HG03354 (cell line): ENCODE results near the gene IMMP2L.

Experiments used
- ATAC-seq: cut with Tn5 transposase; IDR thresholded peaks from one replicate; pipeline ENCODE4 v1.9.1; 2021; ENCODE audit warnings: mild to moderate bottlenecking; ENCODE audit not compliant: unreplicated experiment, poor library complexity, severe bottlenecking

Gene IMMP2L

DNA sequence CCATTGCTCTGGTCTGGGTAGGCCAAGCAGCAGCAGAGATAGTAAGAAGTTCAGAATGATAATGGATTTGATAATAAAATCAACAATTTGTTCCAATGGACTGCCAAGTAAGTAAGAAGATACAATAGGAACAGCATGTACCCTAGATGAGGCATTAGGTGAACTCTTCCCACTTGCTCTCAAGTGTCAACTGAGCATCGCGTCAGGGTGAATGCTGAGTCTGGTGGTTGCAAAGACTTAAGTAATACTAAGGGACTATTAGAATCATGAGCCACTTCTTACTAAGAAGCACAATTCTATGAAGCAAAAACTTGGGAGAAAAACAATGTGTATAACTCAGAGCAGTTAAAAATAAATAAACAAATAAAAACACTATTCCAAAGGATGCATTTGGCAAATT, 416.8 kb downstream of the IMMP2L start:
- no peak for ATAC-seq

DNA sequence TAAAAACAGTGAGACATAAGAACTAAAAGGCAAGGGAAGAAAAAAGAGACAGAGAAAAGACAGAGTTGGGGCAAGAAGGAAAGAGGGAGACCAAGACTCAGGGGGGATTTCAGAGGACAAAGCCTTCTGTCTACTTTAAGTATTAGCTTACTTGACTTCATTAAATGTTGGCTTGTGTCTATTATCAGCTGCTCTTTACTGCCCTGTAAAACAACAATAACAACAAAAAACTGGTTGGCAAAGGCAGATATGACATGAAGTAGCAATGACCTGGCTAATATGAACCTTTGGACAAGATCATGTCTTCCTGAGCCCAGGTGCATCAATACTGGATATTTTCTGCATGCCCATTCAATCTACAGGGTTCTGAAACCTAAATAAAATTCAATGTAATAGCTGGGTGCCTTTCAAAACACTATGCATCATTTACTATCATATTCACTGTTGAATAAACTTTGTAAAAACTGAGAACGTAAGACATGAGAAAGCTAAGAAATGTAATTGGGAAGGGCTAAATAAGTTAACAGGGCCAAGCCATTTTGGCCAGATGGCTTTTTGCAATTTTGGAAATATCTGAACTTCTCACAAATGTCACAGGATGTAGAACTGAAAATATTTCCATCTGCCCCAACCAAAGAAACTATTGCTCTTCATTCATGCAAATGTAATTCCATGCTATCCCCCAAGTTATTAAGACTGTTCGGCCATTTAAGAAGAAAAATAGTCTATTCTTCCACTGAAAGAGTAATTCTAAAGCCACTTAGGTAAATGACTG, 422.0 kb downstream of the IMMP2L start:
- ATAC-seq, result no peak

- no peak for ATAC-seq
These were observed 423.7 kb downstream of the IMMP2L start for GRCh38 chr7:111138586-111138985.

GRCh38 chr7:111138193-111138569, 424.1 kb downstream of the IMMP2L start:
- ATAC-seq, result peak; percentile 96

DNA sequence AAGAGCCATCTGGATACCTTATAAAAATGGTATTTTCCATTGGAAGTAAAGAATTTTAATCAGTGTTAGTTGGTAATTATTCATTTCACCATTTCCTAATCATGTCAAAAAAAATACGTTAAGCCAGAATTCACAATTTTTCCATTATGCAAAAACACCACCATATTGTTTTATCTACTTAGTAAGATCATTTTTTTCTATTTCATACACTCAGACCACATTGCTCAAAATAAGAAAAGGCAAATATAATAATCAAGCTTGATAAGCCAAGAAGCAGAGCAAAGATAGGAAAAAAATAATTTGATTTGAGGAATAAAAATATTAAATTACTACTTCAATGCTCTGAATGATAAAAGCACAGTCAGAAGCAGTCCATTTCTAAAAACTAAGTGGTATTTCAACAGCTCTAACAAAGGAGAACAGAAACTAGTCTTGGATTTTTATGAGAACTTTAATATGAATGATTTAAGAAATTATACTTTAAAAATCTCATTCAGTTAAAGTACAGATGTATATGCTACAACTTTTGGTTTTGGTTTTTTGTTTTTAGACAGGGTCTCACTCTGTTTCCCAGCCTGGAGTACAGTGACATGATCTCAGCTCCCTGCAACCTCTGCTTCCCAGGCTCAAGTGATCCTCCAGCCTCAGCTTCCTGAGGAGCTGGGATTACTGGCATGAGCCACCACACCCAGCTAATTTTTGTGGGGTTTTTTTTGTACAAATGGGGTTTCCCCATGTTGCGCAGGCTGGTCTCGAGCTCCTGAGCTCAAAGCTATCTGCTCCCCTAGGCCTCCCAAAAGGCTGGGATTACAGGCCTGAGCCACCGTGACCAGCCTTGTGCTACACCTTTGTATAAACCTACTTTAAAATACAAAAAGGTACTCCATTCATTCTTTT, 424.7 kb downstream of the IMMP2L start:
- ATAC-seq, result peak; percentile 75

DNA sequence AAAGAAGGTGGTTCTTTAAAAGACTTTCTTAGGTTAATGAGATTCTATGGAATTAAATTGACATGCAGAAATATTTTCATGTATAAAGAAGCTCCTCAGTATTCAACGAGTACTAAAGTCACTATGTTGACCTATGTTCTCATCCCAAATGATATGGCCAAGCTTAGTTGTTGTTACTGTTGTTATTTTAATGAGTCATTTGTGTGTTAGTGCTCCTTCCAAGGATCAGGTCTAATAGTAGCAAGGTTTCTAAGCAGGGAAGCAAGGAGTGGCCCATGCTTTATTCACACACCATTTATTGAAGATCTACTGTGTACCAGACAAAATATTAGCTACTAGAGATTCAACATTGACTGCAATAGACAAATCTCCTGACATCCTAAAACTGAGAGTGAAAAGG, 429.5 kb downstream of the IMMP2L start:
- no peak for ATAC-seq

GRCh38 chr7:111129435-111129834, 432.9 kb downstream of the IMMP2L start:
- ATAC-seq, result no peak

GRCh38 chr7:111126987-111127386, 435.3 kb downstream of the IMMP2L start:
- ATAC-seq, result no peak

DNA sequence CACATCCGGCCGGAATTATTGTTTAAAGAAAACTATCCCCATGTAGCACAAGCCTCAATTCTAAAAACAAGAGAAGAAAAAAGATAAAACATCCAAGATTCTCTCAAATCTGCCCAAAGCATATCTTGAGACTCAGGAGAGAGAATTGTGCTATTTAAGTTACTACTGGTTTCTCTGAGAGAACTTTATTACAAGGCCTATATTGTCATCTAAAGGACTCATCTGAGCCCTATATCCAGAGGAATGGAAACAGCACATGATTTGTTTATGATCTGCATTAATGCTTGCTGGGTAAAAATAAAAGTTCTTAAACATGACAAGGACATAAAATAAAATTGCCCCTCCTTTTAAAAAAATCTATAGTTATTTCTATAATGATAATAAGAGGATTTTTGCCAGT, 446.3 kb downstream of the IMMP2L start:
- no peak for ATAC-seq

- no peak for ATAC-seq
These were observed 448.9 kb downstream of the IMMP2L start for GRCh38 chr7:111113263-111114017.

GRCh38 chr7:111112439-111112838, 449.9 kb downstream of the IMMP2L start:
- ATAC-seq, result no peak

GRCh38 chr7:111108496-111108895, 453.8 kb downstream of the IMMP2L start:
- ATAC-seq, result no peak

GRCh38 chr7:111108000-111108399, 454.3 kb downstream of the IMMP2L start:
- no peak for ATAC-seq

GRCh38 chr7:111107579-111107978, 454.7 kb downstream of the IMMP2L start:
- no peak for ATAC-seq

- ATAC-seq, result no peak
These were observed 457.0 kb downstream of the IMMP2L start for GRCh38 chr7:111105269-111105668.

DNA sequence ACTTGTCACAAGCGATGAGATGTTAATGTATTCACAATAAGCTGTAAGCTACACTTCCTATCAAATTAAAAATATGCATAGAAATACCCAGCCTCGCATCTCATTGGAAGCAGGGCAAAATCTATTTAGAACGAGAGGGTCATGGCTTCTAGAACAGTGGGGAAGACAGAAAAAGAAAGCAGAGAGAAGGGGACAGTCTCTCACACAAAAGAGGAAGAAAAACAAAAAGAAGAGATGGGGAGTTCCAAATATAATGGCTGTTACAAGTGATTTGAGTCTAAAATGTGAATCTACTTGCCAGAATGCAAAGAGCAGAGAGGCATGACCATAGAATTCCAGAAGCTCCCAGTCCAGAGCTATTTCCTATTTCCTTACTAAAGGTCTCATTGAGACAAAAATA, 457.6 kb downstream of the IMMP2L start:
- ATAC-seq, result no peak

GRCh38 chr7:111103678-111104274, 458.5 kb downstream of the IMMP2L start:
- peak; percentile 63 for ATAC-seq

DNA sequence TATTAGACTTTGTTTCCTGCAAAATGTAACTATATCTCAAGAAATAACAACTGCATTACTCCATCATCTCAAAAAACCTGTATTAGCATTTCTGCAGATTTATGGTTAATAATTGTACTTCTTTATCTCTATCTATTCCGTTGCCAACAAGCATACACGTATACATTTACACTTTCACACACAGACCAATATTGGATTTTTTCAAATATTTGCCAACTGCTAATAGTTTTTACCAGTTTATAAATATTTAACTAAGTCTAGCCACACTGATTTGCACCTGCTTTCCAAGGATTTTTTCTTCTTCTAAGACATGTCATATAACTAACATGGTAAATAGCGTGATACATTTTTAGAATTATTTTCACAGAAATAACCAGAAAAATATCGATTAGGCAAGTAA, 459.2 kb downstream of the IMMP2L start:
- ATAC-seq, result no peak

GRCh38 chr7:111101856-111102646, 460.2 kb downstream of the IMMP2L start:
- no peak for ATAC-seq
